ENCODE data around the gene TMEM236.

DNA sequence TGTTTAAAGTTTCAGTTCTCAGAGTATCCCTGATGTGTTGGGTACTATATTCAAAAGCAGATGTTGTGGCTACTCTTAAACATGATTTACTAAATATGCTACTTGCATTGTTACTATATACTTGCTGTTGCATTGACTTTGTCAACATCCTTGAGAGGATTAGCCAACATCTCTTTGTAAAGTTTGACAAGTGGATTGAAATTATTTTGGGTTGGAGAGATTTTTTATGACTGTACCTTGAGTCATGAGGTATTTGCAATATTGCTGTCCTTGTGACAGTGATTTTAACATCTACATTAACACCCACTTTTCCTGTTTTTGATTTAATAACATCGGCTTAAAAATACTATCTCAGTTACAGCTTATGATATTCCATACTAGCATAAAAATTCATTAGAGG, 89.0 kb downstream of the TMEM236 start:
- TF ChIP-seq, protein P1, sequence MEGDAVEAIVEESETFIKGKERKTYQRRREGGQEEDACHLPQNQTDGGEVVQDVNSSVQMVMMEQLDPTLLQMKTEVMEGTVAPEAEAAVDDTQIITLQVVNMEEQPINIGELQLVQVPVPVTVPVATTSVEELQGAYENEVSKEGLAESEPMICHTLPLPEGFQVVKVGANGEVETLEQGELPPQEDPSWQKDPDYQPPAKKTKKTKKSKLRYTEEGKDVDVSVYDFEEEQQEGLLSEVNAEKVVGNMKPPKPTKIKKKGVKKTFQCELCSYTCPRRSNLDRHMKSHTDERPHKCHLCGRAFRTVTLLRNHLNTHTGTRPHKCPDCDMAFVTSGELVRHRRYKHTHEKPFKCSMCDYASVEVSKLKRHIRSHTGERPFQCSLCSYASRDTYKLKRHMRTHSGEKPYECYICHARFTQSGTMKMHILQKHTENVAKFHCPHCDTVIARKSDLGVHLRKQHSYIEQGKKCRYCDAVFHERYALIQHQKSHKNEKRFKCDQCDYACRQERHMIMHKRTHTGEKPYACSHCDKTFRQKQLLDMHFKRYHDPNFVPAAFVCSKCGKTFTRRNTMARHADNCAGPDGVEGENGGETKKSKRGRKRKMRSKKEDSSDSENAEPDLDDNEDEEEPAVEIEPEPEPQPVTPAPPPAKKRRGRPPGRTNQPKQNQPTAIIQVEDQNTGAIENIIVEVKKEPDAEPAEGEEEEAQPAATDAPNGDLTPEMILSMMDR (conservative IDR thresholded peaks at IDR 0.05; ENCODE audit: low read length), result no peak
- TF ChIP-seq EZH2phosphoT487 (IDR thresholded peaks at IDR 0.05; ENCODE audit: borderline replicate concordance, low read depth, low read length), result no peak

Data from OCI-LY7 (cell line).